CD14-positive monocyte (primary cell): Measurements from ENCODE around the gene GNG5. TPM values are rescaled to one million over a fixed set of nuclear protein-coding genes. Genes with fewer than 3 reads are reported as not detected.

Experiments
- polyA plus RNA-seq, 3 donors: library from polyadenylated mRNA; depleted of rRNA in 1 of 3; unstranded in 2 of 3; stranded (reverse) in 1 of 3; fragments of 300-500 nt in 2 of 3; fragments of >200 nt in 1 of 3; fragmentation: Illumina TruSeq in 2 of 3; gene quantifications; 1 replicate in 2 of 3; 2 replicates in 1 of 3; pipeline ENCODE4 v1.2.3, GENCODE V29; 2012 to 2021

GNG5 gene
- polyA plus RNA-seq, 3 donors: 135 to 555 (median 377) TPM

Other genes starting within 250 kb of the GNG5 start
- under 1 TPM; 0.33 to 0.56 (median 0.39) TPM for gene SAMD13, start 204.9 kb downstream of the GNG5 start, polyA plus RNA-seq
- not detected for gene DNASE2B, start 108.1 kb downstream of the GNG5 start, polyA plus RNA-seq
- gene RPF1, start 27.3 kb downstream of the GNG5 start, polyA plus RNA-seq: 10 to 100 TPM; 11.9 to 25.4 (median 23.8) TPM
- gene SPATA1, start 195 bp downstream of the GNG5 start, polyA plus RNA-seq: 1 to 10 TPM in 1 of 3 donors, under 1 TPM in 2; 0.40 to 1.9 (median 0.43) TPM
- gene CTBS, start 67.9 kb upstream of the GNG5 start, polyA plus RNA-seq: 10 to 100 TPM; 29.2 to 62.2 (median 44.8) TPM
- 1 to 10 TPM in 2 of 3 donors, under 1 TPM in 1; 0.85 to 2.8 (median 2.2) TPM for gene SSX2IP, start 183.9 kb upstream of the GNG5 start, polyA plus RNA-seq